Measurements from ENCODE around the gene SPATA32. TPM values are rescaled to one million over a fixed set of nuclear protein-coding genes. Genes with fewer than 3 reads are reported as not detected.
A peak's percentile ranks its signal among the peaks of the same experiment; 100 is the strongest.

Gene SPATA32
- total RNA-seq, 1 experiment from 2014 or later = not detected

DNA sequence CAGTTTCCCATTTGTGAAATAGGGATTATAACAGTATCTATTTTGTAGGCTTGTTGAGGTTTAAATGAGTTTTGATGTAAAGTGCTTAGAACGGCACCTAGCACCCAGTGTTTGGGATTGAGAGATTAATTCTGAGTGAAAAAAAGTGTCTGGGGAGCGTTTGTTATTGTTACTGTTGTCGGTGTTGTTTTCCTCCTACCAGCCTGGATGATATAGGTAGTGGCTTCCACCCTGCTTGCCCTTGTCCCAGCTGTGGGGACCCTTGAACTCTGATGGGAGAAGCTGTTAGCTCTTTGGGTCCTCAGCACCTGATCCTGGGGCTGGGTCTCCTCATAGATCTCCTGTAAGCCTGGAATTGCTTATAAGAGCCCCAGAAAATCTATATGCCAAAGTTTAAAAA, 35.3 kb downstream of the SPATA32 start:
- ChIA-PET CTCF (interaction anchor here (0.8 to 2.3 kb wide), 4 partner anchors 9 to 159 kb away, joined by 3 to 17 read pairs (median 8); partner anchors contain the start of gene ACBD4), POLR2A (interaction anchor here (1.5 kb wide), 1 partner anchor 78 kb away, joined by 5 read pairs; the partner anchor contains the start of gene HEXIM1)
- no peak overlapping the region for H3K4me3 Mint-ChIP-seq (ENCODE audit: unreplicated experiment)
- TF ChIP-seq, protein P1, sequence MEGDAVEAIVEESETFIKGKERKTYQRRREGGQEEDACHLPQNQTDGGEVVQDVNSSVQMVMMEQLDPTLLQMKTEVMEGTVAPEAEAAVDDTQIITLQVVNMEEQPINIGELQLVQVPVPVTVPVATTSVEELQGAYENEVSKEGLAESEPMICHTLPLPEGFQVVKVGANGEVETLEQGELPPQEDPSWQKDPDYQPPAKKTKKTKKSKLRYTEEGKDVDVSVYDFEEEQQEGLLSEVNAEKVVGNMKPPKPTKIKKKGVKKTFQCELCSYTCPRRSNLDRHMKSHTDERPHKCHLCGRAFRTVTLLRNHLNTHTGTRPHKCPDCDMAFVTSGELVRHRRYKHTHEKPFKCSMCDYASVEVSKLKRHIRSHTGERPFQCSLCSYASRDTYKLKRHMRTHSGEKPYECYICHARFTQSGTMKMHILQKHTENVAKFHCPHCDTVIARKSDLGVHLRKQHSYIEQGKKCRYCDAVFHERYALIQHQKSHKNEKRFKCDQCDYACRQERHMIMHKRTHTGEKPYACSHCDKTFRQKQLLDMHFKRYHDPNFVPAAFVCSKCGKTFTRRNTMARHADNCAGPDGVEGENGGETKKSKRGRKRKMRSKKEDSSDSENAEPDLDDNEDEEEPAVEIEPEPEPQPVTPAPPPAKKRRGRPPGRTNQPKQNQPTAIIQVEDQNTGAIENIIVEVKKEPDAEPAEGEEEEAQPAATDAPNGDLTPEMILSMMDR (IDR thresholded peaks at IDR 0.05; ENCODE audit: unreplicated experiment) = no peak
- H3K27me3 Mint-ChIP-seq (ENCODE audit: insufficient read depth, unreplicated experiment) = no peaks in the 10 kb centered on the region
- DNase-seq (ENCODE audit: unreplicated experiment) = no peak
- intact Hi-C loops (cut with micrococcal nuclease) = no loop called here
- H3K27ac Mint-ChIP-seq (ENCODE audit: low read depth, unreplicated experiment) = peak overlapping the region; percentile 91
- no peaks in the 10 kb centered on the region for H3K9me3 Mint-ChIP-seq (ENCODE audit: unreplicated experiment)
- H3K4me1 Mint-ChIP-seq (ENCODE audit: insufficient read depth, unreplicated experiment) = peaks cover 65% of the 10 kb centered on the region
- H3K36me3 Mint-ChIP-seq (ENCODE audit: insufficient read depth, unreplicated experiment) = peaks cover 6% of the 10 kb centered on the region
- BruUV-seq (replicated peaks) = no TSS peak

- H3K9me3 Mint-ChIP-seq (ENCODE audit: unreplicated experiment) = no peaks in the 10 kb centered on the region
- BruUV-seq (replicated peaks) = no TSS peak
- no peaks in the 10 kb centered on the region for H3K27me3 Mint-ChIP-seq (ENCODE audit: insufficient read depth, unreplicated experiment)
- peak overlapping the region; percentile 91 for H3K27ac Mint-ChIP-seq (ENCODE audit: low read depth, unreplicated experiment)
- CTCF ChIA-PET = interaction anchor here (0.8 to 2.3 kb wide), 4 partner anchors 10 to 159 kb away, joined by 3 to 17 read pairs (median 8); partner anchors contain the start of gene ACBD4
- H3K36me3 Mint-ChIP-seq (ENCODE audit: insufficient read depth, unreplicated experiment) = peaks cover 6% of the 10 kb centered on the region
- POLR2A ChIA-PET = interaction anchor here (0.7 to 1.5 kb wide), 3 partner anchors 21 to 167 kb away, joined by 3 to 5 read pairs (median 3); partner anchors contain the start of gene HEXIM1
- no peak overlapping the region for H3K4me3 Mint-ChIP-seq (ENCODE audit: unreplicated experiment)
- intact Hi-C loops (cut with micrococcal nuclease) = no loop called here
- peaks cover 65% of the 10 kb centered on the region for H3K4me1 Mint-ChIP-seq (ENCODE audit: insufficient read depth, unreplicated experiment)
- DNase-seq (ENCODE audit: unreplicated experiment) = no peak
- TF ChIP-seq, protein P1 (IDR thresholded peaks at IDR 0.05; ENCODE audit: unreplicated experiment) = no peak
Observed at GRCh38 chr17:45225964-45226530, 35.8 kb downstream of the SPATA32 start.

- ChIA-PET POLR2A (interaction anchor here (0.6 to 1.5 kb wide), 4 partner anchors 22 to 168 kb away, joined by 3 to 5 read pairs (median 3); partner anchors contain the start of gene HEXIM1), CTCF (interaction anchor here (0.6 to 2.3 kb wide), 4 partner anchors 10 to 399 kb away, joined by 3 to 17 read pairs (median 8); partner anchors contain the start of gene ACBD4)
- TF ChIP-seq, protein P1 (IDR thresholded peaks at IDR 0.05; ENCODE audit: unreplicated experiment) = no peak
- Mint-ChIP-seq H3K36me3 (ENCODE audit: insufficient read depth, unreplicated experiment) (peaks cover 6% of the 10 kb centered on the region), H3K4me1 (ENCODE audit: insufficient read depth, unreplicated experiment) (peaks cover 60% of the 10 kb centered on the region), H3K9me3 (ENCODE audit: unreplicated experiment) (no peaks in the 10 kb centered on the region), H3K4me3 (ENCODE audit: unreplicated experiment) (no peak overlapping the region), H3K27ac (ENCODE audit: low read depth, unreplicated experiment) (peak overlapping the region; percentile 91), H3K27me3 (ENCODE audit: insufficient read depth, unreplicated experiment) (no peaks in the 10 kb centered on the region)
- DNase-seq (ENCODE audit: unreplicated experiment) = peak; percentile 60
- intact Hi-C loops (cut with micrococcal nuclease) = no loop called here
- BruUV-seq (replicated peaks) = no TSS peak
Observed at GRCh38 chr17:45225051-45225700, 36.7 kb downstream of the SPATA32 start.

DNA sequence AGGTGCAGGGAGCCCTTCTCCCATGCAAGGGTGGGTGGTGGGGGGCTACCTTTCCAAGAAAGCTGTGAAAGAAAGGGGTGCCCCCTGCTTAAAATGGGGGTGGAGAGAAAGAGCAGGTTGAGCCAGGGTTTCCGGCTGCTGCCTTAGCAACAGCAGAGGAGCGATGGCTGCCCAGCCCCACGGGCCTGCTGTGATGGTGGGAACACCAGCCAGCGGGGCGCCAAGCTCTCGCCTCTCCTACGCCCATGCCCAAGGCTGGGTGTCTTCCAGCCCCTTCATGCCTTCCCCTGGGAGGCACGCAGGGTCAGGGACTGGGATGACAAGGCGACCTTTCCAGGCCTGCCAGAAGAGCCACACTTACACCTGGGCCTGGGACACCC, 37.2 kb downstream of the SPATA32 start:
- no peaks in the 10 kb centered on the region for H3K9me3 Mint-ChIP-seq (ENCODE audit: unreplicated experiment)
- H3K36me3 Mint-ChIP-seq (ENCODE audit: insufficient read depth, unreplicated experiment) = peaks cover 6% of the 10 kb centered on the region
- peaks cover 55% of the 10 kb centered on the region for H3K4me1 Mint-ChIP-seq (ENCODE audit: insufficient read depth, unreplicated experiment)
- TF ChIP-seq, protein P1 (IDR thresholded peaks at IDR 0.05; ENCODE audit: unreplicated experiment) = no peak
- intact Hi-C loops (cut with micrococcal nuclease) = no loop called here
- ChIA-PET POLR2A (no interaction called here), CTCF (interaction anchor here (2.3 kb wide), 1 partner anchor 11 kb away, joined by 17 read pairs; no protein-coding TSS in a partner anchor)
- no peak overlapping the region for H3K4me3 Mint-ChIP-seq (ENCODE audit: unreplicated experiment)
- DNase-seq (ENCODE audit: unreplicated experiment) = no peak
- H3K27ac Mint-ChIP-seq (ENCODE audit: low read depth, unreplicated experiment) = no peak overlapping the region
- BruUV-seq (replicated peaks) = no TSS peak
- H3K27me3 Mint-ChIP-seq (ENCODE audit: insufficient read depth, unreplicated experiment) = no peaks in the 10 kb centered on the region

Measured in MCF 10A (cell line).